Stimulated activated naive CD4-positive, alpha-beta T cell (primary cell): ENCODE data around the gene ZNF100.
"Not testable (repeated sequence)": the region's sequence is repeated elsewhere in the genome, so short reads cannot be mapped to it uniquely, and the experiment has no call there.

Experiments used
- DNase-seq, 6 experiments: peaks; one replicate each; lab custom pipeline; 2025; lab: John Stamatoyannopoulos, UW

The ZNF100 gene

DNA sequence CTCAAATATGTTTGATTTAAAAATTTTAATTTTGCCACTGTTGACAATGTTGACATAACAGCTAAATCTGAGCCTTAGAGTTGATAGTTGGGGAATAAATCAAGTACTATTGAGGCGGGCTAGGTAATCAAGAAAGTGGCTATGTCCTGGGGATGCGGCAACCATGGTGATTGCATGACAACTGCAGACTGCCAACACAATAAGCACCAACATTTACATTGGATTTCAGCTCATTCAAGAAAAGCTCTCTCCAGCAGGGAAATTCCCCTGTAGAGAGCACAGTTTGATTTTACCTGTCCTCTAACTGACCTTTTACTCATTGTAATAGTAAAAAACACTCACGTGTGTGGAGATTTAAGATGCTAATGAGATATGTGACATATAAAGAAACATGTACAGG, 63.1 kb downstream of the ZNF100 start:
- DNase-seq, result no peak

DNA sequence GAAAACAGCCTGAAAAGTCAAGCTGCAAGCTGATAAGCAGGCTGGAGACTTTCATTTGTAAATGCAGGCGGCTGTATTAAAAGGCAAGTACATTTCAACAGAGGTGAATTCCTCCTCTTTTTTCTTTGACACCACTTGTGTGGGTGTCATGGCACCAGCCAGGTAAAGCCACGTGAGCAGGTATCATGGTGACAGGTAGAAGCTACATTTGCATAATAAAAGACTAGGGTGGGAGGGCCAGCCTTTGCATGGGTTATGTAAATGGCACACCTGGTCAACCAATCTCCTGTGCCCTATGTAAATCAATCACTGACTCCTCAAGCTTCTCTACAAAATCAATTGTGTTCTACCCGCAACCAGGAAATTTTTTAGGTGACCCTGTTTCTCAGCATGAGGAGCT, 68.2 kb downstream of the ZNF100 start:
- DNase-seq, result no peak

DNA sequence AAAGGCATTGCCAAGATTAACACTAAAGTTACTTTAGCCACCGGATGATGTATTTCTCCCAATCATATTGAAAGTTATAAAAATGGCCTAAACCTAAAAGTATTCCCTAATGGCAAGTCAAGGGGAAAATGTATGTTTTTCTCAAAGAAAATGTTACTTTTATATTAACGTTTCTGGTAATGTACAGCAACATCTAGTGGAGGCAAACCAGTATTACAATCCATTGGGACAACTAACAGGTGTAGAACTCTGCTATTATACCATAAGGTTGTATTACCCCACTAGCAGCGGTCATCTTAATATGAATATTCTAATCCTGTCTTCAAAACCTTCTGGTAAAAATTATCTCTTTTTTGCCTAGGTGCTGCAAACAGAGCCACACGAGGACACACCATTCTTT, 69.2 kb downstream of the ZNF100 start:
- peak in 2 of 6 experiments; percentile 25 to 65 for DNase-seq

DNA sequence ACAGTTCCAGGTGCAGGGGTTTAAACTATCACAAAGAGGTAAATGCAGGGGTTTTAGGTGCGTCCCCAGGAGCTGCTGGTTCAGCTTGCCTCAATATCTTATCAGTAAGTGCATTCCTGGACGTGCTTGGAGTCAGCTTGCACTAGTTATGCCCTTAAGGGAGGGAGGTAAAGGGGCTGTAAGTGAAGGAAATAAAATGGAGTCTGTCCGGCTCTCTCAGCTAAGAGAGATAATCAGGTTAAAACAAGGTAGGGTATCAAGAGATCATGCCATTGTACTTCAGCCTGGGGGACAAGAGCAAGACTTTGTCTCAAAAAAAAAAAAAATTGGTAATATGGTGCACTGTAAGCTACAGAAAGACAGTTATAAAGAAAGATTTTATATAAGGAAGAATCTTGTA, 69.7 kb downstream of the ZNF100 start:
- DNase-seq, result no peak

DNA sequence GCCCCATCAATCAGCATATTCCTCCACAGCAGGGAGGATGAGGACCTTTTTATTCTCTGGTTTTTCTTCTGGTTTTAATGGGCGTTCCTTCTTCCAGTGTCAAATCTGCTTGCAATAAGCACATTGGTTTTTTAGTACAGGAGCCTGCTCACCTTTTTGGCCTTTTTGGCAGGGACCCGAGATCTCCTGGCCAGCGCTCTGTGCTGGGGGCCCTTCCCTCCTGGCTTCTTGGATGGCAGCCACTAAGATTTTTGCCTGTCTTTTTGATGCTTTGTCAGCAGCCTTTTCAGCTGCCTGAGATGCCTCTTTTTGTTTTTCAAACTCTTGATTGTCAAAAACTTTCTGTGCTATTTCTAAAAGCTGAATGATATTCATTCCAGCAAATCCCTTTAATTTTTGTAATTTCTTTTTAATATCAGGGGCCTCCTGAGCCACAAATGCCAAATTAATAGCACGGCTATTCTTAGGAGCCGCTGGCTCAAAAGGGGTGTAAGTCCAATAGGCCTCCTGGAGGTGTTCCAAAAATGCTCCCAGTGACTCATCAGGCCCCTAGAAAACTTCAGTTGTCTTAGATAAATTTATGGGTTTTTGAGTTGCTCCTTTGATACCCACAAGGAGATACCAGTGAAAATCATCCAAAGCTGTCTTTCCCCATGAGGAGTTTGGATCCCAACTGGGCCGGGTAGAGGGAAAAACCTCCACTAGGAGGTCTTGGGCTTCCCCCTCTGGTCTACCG, 73.0 kb downstream of the ZNF100 start:
- no peak for DNase-seq

DNA sequence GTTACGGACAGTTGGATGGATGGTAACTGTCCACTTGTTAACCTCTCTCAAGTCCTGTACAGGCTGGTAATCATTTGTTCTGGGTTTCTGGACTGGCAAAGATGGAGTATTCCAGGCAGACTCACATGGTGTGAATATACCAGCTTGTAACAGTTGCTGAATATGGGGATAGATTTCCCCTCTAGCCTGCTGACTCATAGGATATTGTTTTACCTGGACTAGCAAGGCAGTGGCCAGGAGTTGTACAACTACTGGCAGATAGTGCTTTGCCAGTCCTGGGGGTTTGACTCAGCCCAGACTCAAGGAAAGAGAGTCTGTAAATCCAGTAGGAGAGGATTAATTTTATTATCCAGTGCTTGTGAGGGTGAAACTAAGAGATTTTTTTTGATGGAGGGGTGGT, 74.0 kb downstream of the ZNF100 start:
- no peak for DNase-seq

DNA sequence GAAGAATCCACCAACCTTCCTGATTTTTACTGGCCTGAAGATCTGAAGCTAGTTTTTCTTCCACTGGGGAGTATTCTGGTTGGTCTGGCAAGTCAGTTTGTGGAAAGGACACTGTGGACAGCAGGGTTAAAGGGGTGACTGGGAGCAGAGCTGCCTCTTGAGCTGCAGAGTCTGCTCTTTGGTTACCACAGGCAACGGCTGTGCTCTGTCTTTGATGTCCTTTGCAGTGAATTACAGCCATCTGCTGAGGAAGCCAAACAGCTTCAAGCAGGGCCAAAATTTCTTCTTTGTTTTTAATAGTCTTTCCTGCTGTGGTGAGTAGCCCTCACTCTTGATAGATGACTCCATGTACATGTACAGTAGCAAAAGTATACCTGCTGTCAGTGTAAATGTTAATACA, 75.7 kb downstream of the ZNF100 start:
- no peak for DNase-seq

DNA sequence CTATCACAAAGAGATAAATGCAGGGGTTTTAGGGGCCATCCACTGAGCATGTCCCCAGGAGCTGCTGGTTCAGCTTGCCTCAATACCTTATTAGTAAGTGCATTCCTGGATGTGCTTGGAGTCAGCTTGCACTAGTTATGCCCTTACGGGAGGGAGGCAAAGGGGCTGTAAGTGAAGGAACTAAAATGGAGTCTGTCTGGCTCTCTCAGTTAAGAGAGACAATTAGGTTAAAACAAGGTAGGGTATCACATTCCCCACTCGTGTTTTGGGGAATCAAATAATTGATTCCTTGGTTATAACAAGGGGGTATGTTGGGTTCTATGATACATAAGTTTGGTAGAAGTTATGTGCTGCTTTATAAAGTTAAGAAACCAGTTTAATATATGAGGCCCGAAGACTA, 78.9 kb downstream of the ZNF100 start:
- no peak for DNase-seq

DNA sequence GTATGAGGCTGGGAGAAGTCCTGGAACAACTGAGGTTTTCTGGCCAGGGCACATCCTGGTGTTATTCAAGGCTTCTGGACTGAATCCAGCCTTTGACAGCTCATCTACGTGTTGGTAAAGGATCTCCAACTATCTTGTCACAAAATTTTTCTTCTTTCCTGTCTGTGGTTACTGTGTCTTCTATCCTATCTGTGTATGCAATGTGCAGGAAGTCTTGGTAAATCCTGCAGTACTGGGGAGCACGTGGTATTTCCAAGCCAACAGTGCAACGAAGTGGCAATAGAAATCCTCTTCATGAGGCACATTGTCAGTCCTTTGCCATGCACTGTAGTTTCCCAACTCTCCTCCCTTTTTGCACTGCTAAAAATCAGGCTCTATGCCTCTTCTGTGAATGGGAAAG, 86.7 kb downstream of the ZNF100 start:
- no peak for DNase-seq

DNA sequence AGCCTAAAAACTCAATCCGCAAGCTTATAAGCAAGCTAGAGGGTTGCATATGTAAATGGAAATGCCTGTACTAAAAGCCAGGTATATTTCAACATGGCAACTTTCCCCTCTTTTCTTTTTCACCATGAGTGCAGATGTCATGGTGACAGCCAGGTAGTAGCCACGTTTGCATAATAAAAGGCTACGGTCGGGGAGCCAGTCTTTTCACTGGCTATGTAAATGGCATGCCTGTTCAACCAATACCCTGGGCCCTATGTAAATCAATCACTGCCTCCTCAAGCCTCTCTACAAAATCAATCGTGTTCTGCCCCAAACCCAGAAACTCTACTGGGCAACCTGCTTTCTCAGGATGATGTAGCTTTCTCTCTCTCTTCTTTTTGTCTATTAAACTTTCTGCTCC, 87.4 kb downstream of the ZNF100 start:
- DNase-seq, result no peak

DNA sequence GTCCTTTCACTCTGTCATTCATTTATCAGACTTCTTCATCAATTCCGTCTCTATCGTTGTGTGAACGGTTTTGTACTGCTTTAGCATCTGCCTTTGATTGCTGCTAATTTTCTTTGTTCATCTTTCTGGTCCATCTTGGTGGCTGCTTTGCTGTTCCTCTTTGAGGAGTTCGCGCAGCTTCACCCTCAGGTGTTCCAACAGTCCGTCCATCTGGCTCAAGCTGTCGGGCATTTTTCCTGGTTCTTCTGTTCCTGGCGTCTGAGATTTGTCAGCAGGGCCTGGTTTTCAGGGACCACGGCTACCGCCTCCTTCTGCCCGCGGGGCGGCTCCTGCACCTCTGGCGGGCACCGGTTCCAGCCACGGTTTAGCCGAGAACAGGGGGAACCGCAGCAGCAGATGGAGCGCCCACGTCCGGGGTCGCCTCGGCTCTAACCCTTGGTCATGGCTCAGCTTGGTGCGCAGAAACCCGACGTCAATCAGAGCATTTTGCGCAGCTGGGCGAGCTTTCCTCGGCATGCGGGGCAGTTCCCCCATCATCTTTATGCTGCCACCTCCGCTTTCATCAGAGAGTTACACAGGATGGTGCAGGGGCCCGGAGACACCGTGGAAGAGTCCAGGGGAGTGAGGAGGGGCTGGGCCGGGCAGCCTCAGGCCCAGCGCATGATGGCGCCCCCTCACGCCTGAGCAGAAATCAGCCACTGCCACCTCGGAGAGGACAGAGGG, 89.5 kb downstream of the ZNF100 start:
- peak in 1 of 6 experiments; percentile 2 for DNase-seq

DNA sequence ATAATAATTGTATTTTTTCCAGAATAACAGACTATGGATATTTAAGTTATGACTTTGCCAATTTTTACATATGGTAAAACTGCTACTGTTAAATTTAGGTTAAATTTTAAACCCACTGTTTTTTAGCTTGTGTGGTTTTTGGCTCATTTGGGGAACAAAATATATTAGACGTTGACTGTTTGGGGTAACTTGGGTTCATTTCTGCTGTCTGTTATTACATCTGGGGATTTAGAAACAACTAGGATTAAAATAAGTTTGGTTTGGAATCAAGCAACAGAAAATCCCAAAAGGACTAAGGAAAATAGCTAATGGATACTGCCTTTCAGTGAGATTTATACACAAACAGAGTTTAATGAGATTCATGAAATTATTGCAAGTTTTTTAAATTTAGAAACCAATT, 92.9 kb downstream of the ZNF100 start:
- no peak for DNase-seq

DNA sequence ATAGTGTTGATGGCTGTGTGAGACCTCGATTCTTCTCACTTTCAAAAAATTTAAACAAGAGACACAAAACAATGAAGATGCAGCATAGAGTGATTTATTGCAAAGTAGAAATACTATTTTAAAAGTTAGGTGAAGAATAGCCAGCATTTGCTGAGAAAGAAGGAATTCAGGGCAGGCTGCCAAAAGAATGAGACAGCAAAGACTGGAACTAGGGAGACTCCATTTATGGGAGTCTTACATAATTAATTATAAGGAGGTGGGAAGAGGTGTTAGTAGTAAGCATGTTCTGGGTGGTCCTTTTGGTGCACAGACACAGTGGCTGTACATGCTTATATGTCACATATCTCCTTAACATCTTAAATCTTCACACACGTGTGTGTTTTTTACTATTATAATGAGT, 93.9 kb downstream of the ZNF100 start:
- DNase-seq, result not testable (repeated sequence)
